OCI-LY3 (cell line): ENCODE results near the gene SPIRE1.

Experiments used
- CTCF ChIP-seq: fragments of 200-600, 300-600 bp; sonication (generic); IDR thresholded peaks from 2 replicates; pipeline ENCODE4 v1.5.1; 2014; ENCODE audit warnings: antibody characterized with exemption, low read length, low read depth
- EZH2phosphoT487 ChIP-seq: fragments of 200-600 bp; shearing (Covaris generic); IDR thresholded peaks from 2 replicates; pipeline ENCODE4 v1.6.1; 2018; ENCODE audit warnings: antibody characterized with exemption, mixed run types, low read depth

- no peak for TF ChIP-seq CTCF
- TF ChIP-seq EZH2phosphoT487, result no peak
Observed at GRCh38 chr18:12631831-12632477, 26.0 kb downstream of the SPIRE1 start.
